ENCODE results near the gene PRSS23.

The PRSS23 gene

DNA sequence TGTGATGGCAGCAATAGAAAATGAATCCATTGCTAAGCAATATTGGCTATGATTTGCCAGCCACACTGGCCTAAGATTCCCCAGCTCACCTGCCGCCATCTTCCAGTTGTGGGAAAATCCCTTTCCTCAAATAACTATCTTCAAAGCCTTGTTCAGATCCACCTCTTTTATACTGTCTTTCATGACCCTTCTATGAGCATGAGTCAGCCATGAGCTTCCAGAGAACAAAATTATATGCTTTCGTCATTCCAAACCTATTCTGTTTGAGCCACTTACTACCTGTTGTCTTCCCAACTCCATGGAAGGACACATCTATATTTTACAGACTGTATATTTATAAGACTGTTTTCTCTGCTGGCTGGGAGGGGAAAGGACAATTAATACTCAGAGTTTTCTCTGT is 25.0 kb upstream of the PRSS23 start:
- H3K4me3 ChIP-seq (replicated peaks; ENCODE audit: low read depth, low read length) = no peak overlapping the region
- no peak for DNase-seq (ENCODE audit: extremely low read depth, low read depth)
- no peak for TF ChIP-seq CTCF (IDR thresholded peaks at IDR 0.05; ENCODE audit: low read depth, low read length, missing control alignments)

- no peak overlapping the region for H3K4me3 ChIP-seq (replicated peaks; ENCODE audit: low read depth, low read length)
- TF ChIP-seq CTCF (IDR thresholded peaks at IDR 0.05; ENCODE audit: low read depth, low read length, missing control alignments) = no peak
- no peak for DNase-seq (ENCODE audit: extremely low read depth, low read depth)
Observed at GRCh38 chr11:86781546-86781945, 18.8 kb upstream of the PRSS23 start.

GRCh38 chr11:86782742-86783141 is 17.6 kb upstream of the PRSS23 start:
- TF ChIP-seq CTCF (IDR thresholded peaks at IDR 0.05; ENCODE audit: low read depth, low read length, missing control alignments) = no peak
- no peak for DNase-seq (ENCODE audit: extremely low read depth, low read depth)
- H3K4me3 ChIP-seq (replicated peaks; ENCODE audit: low read depth, low read length) = no peak overlapping the region

DNA sequence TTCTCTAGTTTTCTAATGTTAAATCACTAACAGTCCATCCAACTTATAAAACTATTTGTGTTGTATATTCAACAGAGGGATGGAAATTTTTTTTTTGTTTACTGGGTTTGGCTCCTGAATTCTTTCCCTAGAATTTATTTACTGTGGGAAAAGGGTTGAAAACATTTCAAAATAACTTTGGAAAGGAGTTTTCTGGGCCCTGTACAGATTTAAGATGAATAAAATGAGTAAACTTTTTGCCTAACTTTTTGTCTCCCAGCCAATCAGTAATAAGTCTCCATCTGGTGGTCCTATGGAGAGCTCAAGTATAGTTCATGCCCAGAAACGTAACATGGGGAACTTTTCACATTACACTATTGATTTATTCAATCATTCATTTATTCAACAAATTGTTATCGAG is 16.7 kb upstream of the PRSS23 start:
- DNase-seq (ENCODE audit: extremely low read depth, low read depth) = no peak
- no peak for TF ChIP-seq CTCF (IDR thresholded peaks at IDR 0.05; ENCODE audit: low read depth, low read length, missing control alignments)
- no peak overlapping the region for H3K4me3 ChIP-seq (replicated peaks; ENCODE audit: low read depth, low read length)

GRCh38 chr11:86784241-86784681 is 16.1 kb upstream of the PRSS23 start:
- H3K4me3 ChIP-seq (replicated peaks; ENCODE audit: low read depth, low read length) = no peak overlapping the region
- TF ChIP-seq CTCF (IDR thresholded peaks at IDR 0.05; ENCODE audit: low read depth, low read length, missing control alignments) = no peak
- no peak for DNase-seq (ENCODE audit: extremely low read depth, low read depth)

- no peak overlapping the region for H3K4me3 ChIP-seq (replicated peaks; ENCODE audit: low read depth, low read length)
- DNase-seq (ENCODE audit: extremely low read depth, low read depth) = no peak
- no peak for TF ChIP-seq CTCF (IDR thresholded peaks at IDR 0.05; ENCODE audit: low read depth, low read length, missing control alignments)
Observed at GRCh38 chr11:86785576-86785975, 14.8 kb upstream of the PRSS23 start.

GRCh38 chr11:86787018-86787536 is 13.3 kb upstream of the PRSS23 start:
- no peak for TF ChIP-seq CTCF (IDR thresholded peaks at IDR 0.05; ENCODE audit: low read depth, low read length, missing control alignments)
- no peak overlapping the region for H3K4me3 ChIP-seq (replicated peaks; ENCODE audit: low read depth, low read length)
- DNase-seq (ENCODE audit: extremely low read depth, low read depth) = no peak
